Left renal pelvis (tissue), 4 donors: ENCODE measurements around the gene MICAL3. TPM values are rescaled to one million over a fixed set of nuclear protein-coding genes. Genes with fewer than 3 reads are reported as not detected.
"Not testable (repeated sequence)": the region's sequence is repeated elsewhere in the genome, so short reads cannot be mapped to it uniquely, and the experiment has no call there.

Experiments used
- DNase-seq, 4 donors: peaks; one replicate each; pipeline ENCODE4 v3.0.0-alpha.2; 2013; ENCODE audit warnings: low read depth in 4 of 4, low spot score in 3 of 4
- polyA plus RNA-seq, 4 donors: library from polyadenylated mRNA; unstranded; fragments of 120-200 nt; gene quantifications; one replicate each; pipeline ENCODE4 v1.2.1, GENCODE V29; 2013; ENCODE audit not compliant: insufficient read length in 4 of 4

MICAL3 gene
- polyA plus RNA-seq, 4 donors, result 20.7 to 37.1 (median 34.1) TPM

DNA sequence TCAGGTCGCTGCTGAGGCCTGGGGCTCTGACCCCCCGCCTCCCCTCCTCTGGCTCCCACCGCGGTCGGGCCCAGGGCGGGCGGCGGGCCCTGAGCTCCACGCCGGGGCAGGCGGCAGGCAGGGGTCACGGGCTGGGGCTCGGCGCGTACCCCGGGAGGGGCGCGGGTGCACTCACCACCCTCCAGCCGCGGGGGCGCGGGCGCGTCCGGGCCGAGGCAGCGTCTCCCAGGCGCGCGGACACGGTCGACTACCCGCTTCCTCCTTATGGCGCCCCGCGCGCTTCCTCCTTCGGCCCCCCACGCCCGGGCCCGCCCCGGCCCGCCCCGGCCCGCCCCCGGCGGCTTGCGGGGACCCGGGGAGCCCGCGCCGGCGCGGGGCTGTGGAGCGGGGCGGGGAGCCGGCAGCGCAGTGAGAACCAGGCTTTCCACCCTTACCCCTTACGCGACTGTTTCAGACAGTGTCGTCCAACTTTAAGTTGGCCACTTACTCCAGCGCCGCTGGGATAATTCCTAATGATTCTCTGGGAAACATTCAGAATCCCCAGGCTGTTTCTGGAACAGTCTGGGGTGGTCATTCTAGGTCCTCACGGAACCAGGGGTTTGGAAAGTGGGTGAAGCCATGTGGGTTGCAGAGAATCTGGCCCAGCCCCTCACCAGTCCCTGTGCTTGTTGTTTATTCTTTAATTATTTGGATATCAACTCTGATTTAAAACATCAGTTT, 250.0 kb downstream of the MICAL3 start, which contains the start of gene BID:
Gene BID, minus strand, starts transcription at position 264 of the 720 bp plus-strand sequence. CDS start 24,353 bp downstream, outside the sequence.
- no peak for DNase-seq

GRCh38 chr22:17773606-17774205, 250.7 kb downstream of the MICAL3 start:
- no peak for DNase-seq

DNA sequence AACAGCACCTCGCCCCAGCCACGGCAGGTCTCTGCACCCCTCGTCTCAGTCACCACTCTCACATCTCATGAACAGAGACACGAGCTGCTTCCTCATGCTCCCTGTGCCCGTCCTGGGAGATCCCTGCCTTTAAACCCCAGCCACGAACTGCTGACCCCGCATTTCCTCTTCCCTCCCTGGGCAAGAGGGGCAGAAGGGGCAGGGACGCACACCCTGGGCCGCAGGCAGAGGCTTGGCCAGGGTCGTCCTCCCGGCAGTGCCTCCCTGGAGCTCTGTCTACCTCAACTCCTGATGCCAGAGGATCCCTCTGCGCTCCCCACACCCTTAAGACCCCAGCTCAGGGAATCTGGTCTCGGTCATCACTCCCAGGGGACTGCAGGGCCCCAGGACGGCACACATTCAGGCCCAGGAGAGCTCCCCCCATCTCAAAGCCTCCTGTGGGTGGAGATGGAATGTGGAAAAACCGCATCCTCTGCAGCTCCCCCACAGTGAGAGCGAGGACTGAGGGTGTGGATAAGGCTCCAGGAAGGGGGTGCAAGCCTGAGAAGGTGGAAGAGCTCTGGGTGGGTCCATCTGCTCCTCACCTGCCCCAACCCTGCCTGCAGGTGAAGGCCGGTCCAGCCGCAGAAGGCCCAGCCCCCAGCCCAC, 251.3 kb downstream of the MICAL3 start:
- DNase-seq, result no peak

DNA sequence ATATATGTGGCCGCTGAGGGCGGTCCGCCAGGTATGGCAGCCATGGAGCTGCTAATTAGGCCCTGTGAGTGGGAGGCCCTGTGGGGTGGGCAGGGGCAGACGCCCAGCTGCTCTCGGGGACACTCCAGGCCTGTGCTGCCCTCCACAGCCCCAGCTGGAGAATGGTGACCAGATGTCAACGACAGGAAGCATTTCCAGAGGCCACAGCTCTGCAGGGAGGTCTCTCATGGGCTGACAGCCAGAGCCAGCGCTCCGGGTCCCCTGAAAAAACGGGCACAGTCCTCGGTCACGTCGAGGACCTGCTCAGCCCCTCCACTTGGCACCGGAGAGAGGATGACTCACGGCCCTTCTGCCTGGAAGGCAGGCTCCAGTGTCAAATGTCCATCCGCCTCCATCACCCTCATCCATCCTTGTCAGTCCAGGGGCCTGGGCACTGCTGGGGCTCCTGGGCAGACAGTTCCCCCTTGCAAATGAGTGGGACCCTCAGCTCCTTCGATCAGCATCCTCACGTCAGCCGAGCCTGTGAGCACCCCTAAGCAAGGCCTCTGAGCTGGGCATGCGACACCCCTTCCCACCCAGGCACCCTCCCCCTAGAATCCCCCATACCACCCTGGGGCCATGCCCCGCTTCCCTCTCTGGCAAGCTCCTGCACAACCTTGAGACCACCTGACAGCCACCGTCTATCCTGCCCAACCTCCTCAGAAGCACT, 252.0 kb downstream of the MICAL3 start:
- no peak for DNase-seq

DNA sequence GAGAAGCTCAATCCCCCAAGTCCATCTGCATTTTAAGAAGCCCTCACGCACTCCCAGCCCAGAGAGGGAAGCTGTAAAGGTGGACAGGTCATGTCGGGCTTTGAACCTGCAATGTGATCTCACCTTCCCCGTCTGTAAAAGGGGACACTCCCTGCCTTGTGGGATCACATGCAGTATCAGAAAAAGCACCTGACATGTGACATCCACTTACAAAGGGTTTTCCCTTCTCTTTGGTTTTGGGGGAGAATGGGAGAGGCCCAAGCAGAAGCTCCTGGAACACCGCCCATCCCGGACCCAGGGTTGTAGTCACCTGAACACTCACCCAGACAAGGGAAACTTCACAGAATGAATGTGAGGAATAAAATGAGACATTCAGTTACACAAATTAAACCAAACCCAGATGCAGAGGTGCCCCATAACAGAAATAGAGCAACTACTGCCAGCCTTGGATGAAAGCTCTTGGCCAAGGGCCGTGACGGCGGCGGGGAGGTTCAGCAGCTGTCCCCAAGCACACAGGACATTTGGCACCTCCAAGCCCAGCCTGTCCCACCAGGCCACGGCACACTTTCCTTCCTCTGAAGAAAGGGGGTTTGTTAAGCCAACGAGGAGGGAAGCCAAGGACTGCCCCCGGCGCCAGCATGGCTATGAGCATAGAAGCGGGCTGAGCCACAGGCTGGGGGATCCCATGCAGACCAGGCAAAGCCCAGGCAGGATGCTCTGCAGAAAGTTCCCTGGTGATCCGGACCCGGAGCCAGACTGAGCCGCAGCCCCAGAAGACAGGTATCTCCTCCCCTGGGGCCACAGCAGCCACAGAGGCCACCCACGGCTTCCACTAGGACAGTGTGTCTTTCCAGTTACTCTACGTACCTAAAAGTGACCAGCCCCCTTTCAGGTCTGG, 253.9 kb downstream of the MICAL3 start:
- no peak for DNase-seq

GRCh38 chr22:17769716-17770082, 254.7 kb downstream of the MICAL3 start:
- DNase-seq, result no peak

- no peak for DNase-seq
Observed at GRCh38 chr22:17769013-17769715, 255.2 kb downstream of the MICAL3 start.

DNA sequence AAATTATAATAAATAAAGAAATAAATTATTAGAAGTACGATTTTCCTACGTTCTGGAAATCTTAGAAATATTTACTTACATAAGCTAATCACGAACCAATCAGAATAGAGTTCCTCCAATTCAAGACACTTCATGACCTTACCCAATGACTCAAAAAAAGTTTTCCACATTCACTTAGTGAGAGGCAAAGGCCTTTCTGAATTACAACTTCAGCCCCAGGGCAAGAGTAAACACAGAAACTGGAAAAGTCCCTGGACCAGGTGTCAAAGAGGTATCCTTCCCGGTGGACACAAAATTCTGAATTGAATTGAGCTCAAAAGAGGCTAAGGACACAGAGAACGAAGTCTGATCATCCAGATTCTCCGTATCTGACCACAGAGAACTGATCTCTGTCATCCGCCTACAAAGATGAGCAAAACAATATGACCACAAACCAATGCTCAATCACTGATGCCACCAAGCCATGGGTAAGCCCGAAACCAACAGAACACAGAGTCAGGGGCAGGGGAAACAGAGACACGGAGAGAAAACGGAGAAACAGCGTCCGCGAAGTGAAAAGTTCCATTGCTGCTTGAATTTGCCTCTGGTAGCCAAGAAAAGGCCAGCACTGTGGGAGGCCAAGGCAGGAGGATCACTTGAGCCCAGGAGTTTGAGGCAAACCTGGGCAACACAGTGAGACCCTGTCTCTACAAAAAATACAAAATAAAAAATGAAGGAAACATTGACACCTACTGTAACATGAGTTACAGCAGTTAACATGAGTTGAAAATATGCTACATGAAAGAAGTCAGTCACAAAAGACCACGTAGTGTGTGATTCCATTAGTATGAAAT, 256.9 kb downstream of the MICAL3 start:
- DNase-seq, result no peak

DNA sequence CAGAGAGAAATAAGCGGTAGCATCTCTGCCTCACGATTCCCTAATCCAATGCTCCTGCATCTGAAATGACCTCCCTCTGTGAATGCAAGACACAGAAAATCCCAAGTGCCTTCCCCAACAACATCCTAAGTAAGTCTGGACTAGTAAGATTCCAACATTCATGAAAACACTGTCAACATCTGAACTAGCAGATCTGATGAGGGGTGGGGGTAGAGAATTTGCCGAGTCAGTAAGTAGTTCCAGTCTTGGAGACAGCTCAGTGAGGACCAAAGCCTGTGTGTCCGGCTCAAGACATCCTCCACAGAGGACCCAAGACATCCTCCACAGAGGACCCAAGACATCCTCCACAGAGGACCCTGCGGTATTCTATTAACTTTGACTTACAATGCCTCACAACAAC, 259.5 kb downstream of the MICAL3 start:
- DNase-seq, result not testable (repeated sequence)

DNA sequence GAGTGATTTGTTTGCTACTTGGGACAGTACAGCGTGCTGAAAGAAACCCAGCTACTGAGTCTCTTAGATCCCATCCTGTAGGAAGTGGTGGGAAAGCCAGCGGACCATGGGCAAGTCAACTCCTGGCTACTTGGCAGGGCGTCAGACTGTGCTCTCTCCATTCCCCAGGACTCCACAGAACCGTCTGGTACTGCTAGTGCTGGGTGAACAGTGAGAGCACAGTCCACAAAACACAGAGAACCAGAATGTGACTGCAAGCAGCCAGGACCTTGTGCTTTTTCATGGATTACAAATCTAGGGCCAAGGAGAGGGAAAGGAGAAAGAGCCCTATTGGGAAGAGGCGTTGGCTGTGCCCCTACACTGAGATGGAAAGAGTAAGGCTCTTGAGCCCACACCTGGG, 260.3 kb downstream of the MICAL3 start:
- DNase-seq, result no peak

DNA sequence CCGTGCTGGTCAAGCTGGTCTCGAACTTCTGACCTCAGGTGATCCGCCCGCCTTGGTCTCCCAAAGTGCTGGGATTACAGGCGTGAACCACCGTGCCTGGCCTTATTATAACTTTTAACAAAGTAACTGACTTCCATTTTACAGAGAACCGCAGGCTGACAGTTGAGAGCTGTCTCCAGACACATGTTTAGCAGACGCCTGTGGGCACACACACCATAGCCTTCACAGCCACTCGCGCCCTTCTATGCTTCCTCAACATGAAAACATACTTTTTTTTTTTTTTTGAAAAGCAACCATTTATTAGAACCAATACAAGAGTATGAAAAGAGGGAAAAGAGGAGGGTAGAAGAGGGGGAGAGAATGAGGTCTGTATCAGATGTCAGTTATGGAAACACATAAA, 260.9 kb downstream of the MICAL3 start:
- not testable (repeated sequence) for DNase-seq

GRCh38 chr22:17761138-17761488, 263.2 kb downstream of the MICAL3 start:
- no peak for DNase-seq

DNA sequence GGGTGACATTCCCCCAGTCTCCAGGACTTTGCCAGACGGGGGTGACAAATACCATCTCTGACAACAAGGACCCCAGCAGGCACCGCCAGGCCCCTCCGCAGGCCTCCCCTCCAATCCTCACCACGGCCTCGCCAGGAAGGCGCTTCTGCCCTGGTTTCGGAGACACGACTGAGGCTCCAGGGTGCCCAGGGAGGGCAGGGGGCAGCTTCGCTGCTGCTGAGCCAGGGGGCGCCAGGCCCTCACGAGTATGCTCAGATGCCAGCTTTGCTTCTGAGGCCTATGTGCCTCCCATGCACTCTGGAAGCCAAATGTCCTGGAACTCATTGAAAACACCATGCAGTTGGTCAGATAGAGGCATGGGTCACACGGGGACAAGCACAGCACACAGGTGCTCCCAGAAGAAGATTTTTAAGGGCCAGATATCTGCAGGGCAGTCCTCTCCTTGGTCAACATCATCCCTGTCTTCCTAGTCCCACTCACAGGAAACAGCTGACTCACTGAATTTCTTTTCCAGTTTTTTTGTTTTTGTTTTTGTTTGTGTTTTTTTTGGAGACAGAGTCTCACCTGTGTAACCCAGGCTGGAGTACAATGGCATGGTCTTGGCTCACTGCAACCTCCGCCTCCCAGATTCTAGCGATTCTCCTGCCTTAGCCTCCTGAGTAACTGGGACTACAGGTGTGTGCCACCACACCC, 270.0 kb downstream of the MICAL3 start:
- no peak for DNase-seq

- no peak for DNase-seq
Observed at GRCh38 chr22:17753401-17753989, 270.9 kb downstream of the MICAL3 start.

DNA sequence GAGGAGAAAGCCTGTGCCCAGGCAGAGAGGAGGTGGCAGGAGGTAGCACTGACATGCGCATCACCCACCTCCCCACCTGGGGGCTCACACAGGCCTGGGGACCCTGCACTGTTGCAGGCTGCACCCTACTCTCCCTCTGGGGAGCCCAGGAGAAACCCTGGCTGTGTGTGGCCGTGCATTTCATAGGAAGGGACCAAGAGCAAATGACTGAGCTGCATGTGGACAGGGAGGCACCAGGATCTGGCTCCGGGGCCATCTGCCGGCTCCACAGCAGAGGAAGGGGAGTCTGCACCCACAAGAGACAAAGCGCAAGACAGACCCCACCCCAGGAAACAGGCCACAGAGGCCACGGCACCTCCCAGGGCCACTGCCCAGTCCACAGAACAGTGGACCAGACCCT, 272.8 kb downstream of the MICAL3 start:
- DNase-seq, result no peak

DNA sequence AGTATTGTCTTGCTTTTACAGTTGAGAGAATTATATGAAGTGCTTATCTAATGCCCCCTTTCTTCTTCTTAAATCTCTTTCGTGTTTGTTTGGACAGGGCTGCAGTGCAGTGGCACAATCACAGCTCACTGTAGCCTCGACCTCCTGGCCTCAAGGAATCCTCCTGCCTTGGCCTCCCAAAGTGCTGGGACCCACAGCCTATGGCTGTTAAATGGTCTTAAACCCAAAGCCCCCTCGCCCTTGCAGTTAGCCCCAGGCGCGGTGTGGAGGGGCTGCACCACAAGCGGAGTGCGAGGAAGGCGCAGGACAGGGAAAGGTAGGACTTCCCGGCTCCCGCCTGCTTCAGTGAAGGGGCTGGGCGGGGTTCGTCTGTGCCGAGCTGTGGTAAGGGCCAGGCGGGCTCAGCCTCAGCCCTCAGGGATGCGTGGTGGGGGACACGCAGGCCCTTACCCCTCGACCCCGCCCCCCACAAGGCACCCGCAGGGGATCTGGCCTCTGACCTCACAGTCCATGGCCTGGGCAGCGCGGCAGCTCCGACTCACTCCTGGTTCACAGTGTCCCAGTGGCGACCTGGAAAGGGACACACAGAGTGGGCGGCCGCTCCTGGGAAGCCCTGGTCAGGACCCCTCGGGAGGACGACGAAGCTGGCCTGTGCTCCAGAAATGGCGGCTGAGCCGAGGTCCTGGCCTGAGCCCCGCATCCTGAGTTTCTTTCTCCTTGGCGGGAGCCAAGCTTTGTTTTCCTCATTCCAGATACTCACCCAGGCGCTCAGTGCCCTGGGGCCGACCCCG, 274.6 kb downstream of the MICAL3 start:
- no peak for DNase-seq
